ENCODE data around the gene MYZAP. TPM values are rescaled to one million over a fixed set of nuclear protein-coding genes. Genes with fewer than 3 reads are reported as not detected.

MYZAP gene
- total and polyA plus RNA-seq, 9 of the 15 experiments (the other 6 are each of a cell fraction or from before 2014, with no cell fraction given) = 0.03 TPM; not detected in 8

GRCh38 chr15:57696146-57696545, 104.4 kb downstream of the MYZAP start (continued):
- TF ChIP-seq ZKSCAN3 (CRISPR knock-in tag; IDR thresholded peaks at IDR 0.05) (no peak), RUNX1 (IDR thresholded peaks at IDR 0.05; ENCODE audit: low read depth) (no peak), NR0B1 (IDR thresholded peaks at IDR 0.05; ENCODE audit: partially characterized antibody) (no peak), MCM7 (IDR thresholded peaks at IDR 0.05) (no peak), HDAC6 (IDR thresholded peaks at IDR 0.05; ENCODE audit: low read depth, low read length) (no peak), ARNT (IDR thresholded peaks at IDR 0.05) (no peak), RBM39 (optimal IDR thresholded peaks at IDR 0.05; ENCODE audit: low read depth, low read length) (no peak)

GRCh38 chr15:57697588-57697987, 105.9 kb downstream of the MYZAP start:
- POLR2A ChIA-PET = interaction anchor here (1.1 to 1.4 kb wide), 3 partner anchors 9 to 16 kb away, joined by 4 to 11 read pairs (median 8); partner anchors contain the start of gene POLR2M
- TF ChIP-seq ZNF707 (CRISPR knock-in tag; conservative IDR thresholded peaks at IDR 0.05) (no peak), FOXA1 (IDR thresholded peaks at IDR 0.05; ENCODE audit: borderline replicate concordance) (no peak), GATAD2B (IDR thresholded peaks at IDR 0.05; ENCODE audit: borderline replicate concordance) (no peak), NEUROD1 (IDR thresholded peaks at IDR 0.05; ENCODE audit: borderline replicate concordance, low read depth, low read length, partially characterized antibody) (no peak), ELF1 (tag; IDR thresholded peaks at IDR 0.05) (no peak), MEF2A (IDR thresholded peaks at IDR 0.05; ENCODE audit: control insufficient read depth, low read depth, low read length) (no peak), ATF1 (CRISPR knock-in tag; IDR thresholded peaks at IDR 0.05) (no peak), ATF1 (tag; IDR thresholded peaks at IDR 0.05) (no peak), KLF13 (tag; IDR thresholded peaks at IDR 0.05; ENCODE audit: borderline replicate concordance, low read depth) (no peak), ZBTB34 (CRISPR knock-in tag; IDR thresholded peaks at IDR 0.05) (no peak), HNRNPH1 (optimal IDR thresholded peaks at IDR 0.05; ENCODE audit: low read depth, low read length) (no peak), FOS (IDR thresholded peaks at IDR 0.05; ENCODE audit: extremely low read depth, insufficient read length) (no peak), POLR2B (IDR thresholded peaks at IDR 0.05; ENCODE audit: low read depth, partially characterized antibody) (no peak)

More at GRCh38 chr15:57697588-57697987, 105.9 kb downstream of the MYZAP start:
- Histone ChIP-seq H2AFZ (ENCODE audit: low read depth, low read length) (no peak overlapping the region), H3K36me3 (ENCODE audit: control insufficient read depth, insufficient read depth, low read length) (no peaks in the 10 kb centered on the region), H3K9ac (ENCODE audit: insufficient read depth in 1 of 2, low read depth in 2 of 2, low read length in 2 of 2) (no peak overlapping the region), H4K20me1 (replicated peaks; ENCODE audit: control insufficient read depth, insufficient read depth, low read length) (no peaks in the 10 kb centered on the region), H3K9me3 (replicated peaks; ENCODE audit: control insufficient read depth, insufficient read depth, low read depth, low read length) (no peaks in the 10 kb centered on the region), H3K4me3 (no peak overlapping the region), H3K9me1 (ENCODE audit: control insufficient read depth, insufficient read depth, low read length) (no peaks in the 10 kb centered on the region), H3K79me2 (ENCODE audit: control insufficient read depth, insufficient read depth, low read length) (no peaks in the 10 kb centered on the region), H3K4me1 (replicated peaks in 1 of 2; ENCODE audit: control insufficient read depth in 2 of 2, insufficient read depth in 2 of 2, low read length in 2 of 2) (no peaks in the 10 kb centered on the region), H3K27ac (ENCODE audit: extremely low read depth, low read depth, low read length) (no peak overlapping the region), H3K27me3 (ENCODE audit: control insufficient read depth in 2 of 2, insufficient read depth in 2 of 2, low read length in 2 of 2) (peaks cover 17 to 27% of the 10 kb centered on the region in 2 experiments), H3K4me2 (ENCODE audit: insufficient read depth, low read length) (no peak overlapping the region)
- no peak for ATAC-seq
- intact Hi-C loops (cut with micrococcal nuclease) (no loop called here), in situ Hi-C loops (cut with MboI) (no loop called here)
- FAIRE-seq = no peak
- no TSS peak for BruUV-seq (replicated peaks)
- CTCF ChIA-PET (ENCODE audit: low intra/inter-chr PET ratio) = no interaction called here
- no peak for DNase-seq (ENCODE audit: extremely low read depth in 1 of 4, low spot score in 3 of 4)
- 45% methylated on average over 3 of the region's 4 CpGs for WGBS (ENCODE audit: insufficient coverage, low coverage, missing lambda C conversion rate)
